HepG2 (cell line): ENCODE measurements around the gene PGGT1B. TPM values are rescaled to one million over a fixed set of nuclear protein-coding genes. Genes with fewer than 3 reads are reported as not detected.

ENCODE experiments used
- ATAC-seq: fragments of 200-7000 bp; cut with Tn5 transposase; 3 replicates; pipeline ENCODE4 v1.9.1; 2020; ENCODE audit warnings: mild to moderate bottlenecking, moderate library complexity
- BruUV-seq: library from RNA; stranded (reverse); fragments of 400-500 nt; replicated peaks from 2 replicates; lab custom pipeline; 2021; lab: Mats Ljungman, UMichigan
- CTCF ChIA-PET: fragments of 300-600 bp; formaldehyde crosslinking; extraction: SDS; loops from one replicate; lab custom pipeline; 2021; ENCODE audit warnings: low total read pairs, inconsistent platforms, low intra/inter-chr PET ratio; lab: Yijun Ruan, JAX
- POLR2A ChIA-PET: fragments of 350-600 bp; sonication (Branson Sonifier 250); formaldehyde crosslinking; loops from one replicate; lab custom pipeline; 2020; ENCODE audit warnings: antibody characterized with exemption, inconsistent platforms; lab: Yijun Ruan, JAX
- DNase-seq: peaks from one replicate; pipeline ENCODE4 v3.0.0-alpha.2; 2015; ENCODE audit warnings: low spot score
- FAIRE-seq: peaks from 3 replicates; lab custom pipeline; 2011; peaks lifted over from hg19 to GRCh38; lab: Jason Lieb, UNC
- H2AFZ ChIP-seq: one replicate; pipeline ENCODE4 v1.6.1; 2011; ENCODE audit warnings: low read length, inconsistent platforms
- H3K27ac ChIP-seq: fragments of 300-600 bp; 3 replicates; pipeline ENCODE4 v1.8.0; 2011; ENCODE audit warnings: mixed run types, mild to moderate bottlenecking, mixed read lengths, low read length, inconsistent platforms; ENCODE audit not compliant: insufficient read depth; ENCODE audit errors: extremely low read length
- H3K27me3 ChIP-seq, 2 experiments: fragments of 200-600 bp in 1 of 2; 2 replicates in 1 of 2; 3 replicates in 1 of 2; pipeline versions ENCODE4 v1.6.0 to v1.8.0; 2011; ENCODE audit warnings: low read length in 2 of 2, mild to moderate bottlenecking in 2 of 2, moderate library complexity in 2 of 2, inconsistent platforms in 1 of 2; ENCODE audit not compliant: insufficient read depth in 2 of 2, control insufficient read depth in 1 of 2
- H3K36me3 ChIP-seq, 2 experiments: fragments of 200-600 bp in 1 of 2; replicated peaks in 1 of 2; 2 replicates in 1 of 2; 3 replicates in 1 of 2; pipeline versions ENCODE4 v1.5.1 to v1.8.0; 2011; ENCODE audit warnings: low read length in 2 of 2, inconsistent platforms in 1 of 2; ENCODE audit not compliant: insufficient read depth in 2 of 2, control insufficient read depth in 1 of 2
- H3K4me1 ChIP-seq: 2 replicates; pipeline ENCODE4 v1.5.1; 2012; ENCODE audit warnings: low read length, inconsistent platforms; ENCODE audit not compliant: insufficient read depth
- H3K4me2 ChIP-seq: 2 replicates; pipeline ENCODE4 v1.6.0; 2011; ENCODE audit warnings: low read depth, low read length, inconsistent platforms
- H3K4me3 ChIP-seq, 3 experiments: fragments of 200-600 bp in 1 of 3; sonication (generic), shearing (Covaris generic) in 1 of 3; replicated peaks in 1 of 3; 2 replicates each; pipeline ENCODE4 v1.5.1; 2011 to 2016; ENCODE audit warnings: low read length in 3 of 3, inconsistent platforms in 2 of 3, low read depth in 2 of 3, mild to moderate bottlenecking in 2 of 3, control low read depth in 1 of 3, mixed read lengths in 1 of 3; ENCODE audit not compliant: insufficient read depth in 1 of 3
- H3K79me2 ChIP-seq: one replicate; pipeline ENCODE4 v1.6.1; 2011; ENCODE audit warnings: low read length, inconsistent platforms; ENCODE audit not compliant: insufficient read depth
- H3K9ac ChIP-seq: 2 replicates; pipeline ENCODE4 v1.6.0; 2011; ENCODE audit warnings: mild to moderate bottlenecking, low read depth, low read length, inconsistent platforms; ENCODE audit not compliant: insufficient read depth
- H3K9me3 ChIP-seq: 2 replicates; pipeline ENCODE4 v1.5.1; 2012; ENCODE audit warnings: mild to moderate bottlenecking, low read length
- H4K20me1 ChIP-seq: 2 replicates; pipeline ENCODE4 v1.6.0; 2011; ENCODE audit warnings: inconsistent platforms, mild to moderate bottlenecking, low read length, moderate library complexity; ENCODE audit not compliant: insufficient read depth
- AKNA ChIP-seq: sonication (generic); formaldehyde crosslinking; IDR thresholded peaks from 2 replicates; pipeline ENCODE4 v1.4.0; 2020; ENCODE audit warnings: missing genetic modification reagents, borderline replicate concordance
- ATF1 ChIP-seq: IDR thresholded peaks from 2 replicates; pipeline ENCODE4 v1.6.1; 2016; ENCODE audit warnings: mild to moderate bottlenecking, control low read depth
- ATF6 ChIP-seq: sonication (generic); formaldehyde crosslinking; conservative IDR thresholded peaks from 2 replicates; pipeline ENCODE4 v1.4.0; 2020; ENCODE audit warnings: missing genetic modification reagents
- BORCS8-MEF2B ChIP-seq: sonication (generic); formaldehyde crosslinking; IDR thresholded peaks from 2 replicates; pipeline ENCODE4 v1.8.0; 2022; ENCODE audit warnings: mild to moderate bottlenecking, missing genetic modification reagents
- DMAP1 ChIP-seq: IDR thresholded peaks from 2 replicates; pipeline ENCODE4 v1.6.1; 2016
- GMEB1 ChIP-seq: sonication (generic); formaldehyde crosslinking; IDR thresholded peaks from 2 replicates; pipeline ENCODE4 v1.5.1; 2020; ENCODE audit warnings: missing genetic modification reagents, mild to moderate bottlenecking, borderline replicate concordance
- KAT8 ChIP-seq: IDR thresholded peaks from 2 replicates; pipeline ENCODE4 v1.6.1; 2016; ENCODE audit warnings: missing genetic modification reagents, missing compliant biosample characterization
- REST ChIP-seq, 2 experiments: IDR thresholded peaks; 2 replicates each; pipeline ENCODE4 v1.6.1; 2011 to 2012; ENCODE audit warnings: low read length in 2 of 2, borderline replicate concordance in 1 of 2, low read depth in 1 of 2, mild to moderate bottlenecking in 1 of 2, moderate library complexity in 1 of 2
- ZNF136 ChIP-seq: sonication (generic); formaldehyde crosslinking; IDR thresholded peaks from 2 replicates; pipeline ENCODE4 v1.8.1; 2022; ENCODE audit warnings: low read depth, mild to moderate bottlenecking, moderate library complexity, missing genetic modification reagents
- ZNF225 ChIP-seq: sonication (generic); formaldehyde crosslinking; IDR thresholded peaks from 2 replicates; pipeline ENCODE4 v1.4.0; 2020; ENCODE audit warnings: mild to moderate bottlenecking, missing genetic modification reagents
- ZNF781 ChIP-seq: sonication (generic); formaldehyde crosslinking; IDR thresholded peaks from 2 replicates; pipeline ENCODE4 v1.5.1; 2020; ENCODE audit warnings: borderline replicate concordance, mild to moderate bottlenecking, missing genetic modification reagents; ENCODE audit errors: not compliant biosample characterization
- WGBS: methylation state at CpG from one replicate; pipeline ENCODE4 v1.1.6; 2017; ENCODE audit warnings: low lambda C conversion rate; 5-methylcytosine and 5-hydroxymethylcytosine counted together
- in situ Hi-C: cut with HindIII; loops from 2 replicates; pipeline ENCODE4 v1.10.0; 2017; ENCODE audit warnings: low pct_unique_long_range_greater_than_20kb; ENCODE audit not compliant: extremely low pct_ligation_motif_present
- intact Hi-C: fragments of 100-400 bp; cut with micrococcal nuclease; formaldehyde crosslinking; loops from one replicate; pipeline ENCODE4 v1.10.0; 2022; ENCODE audit not compliant: unreplicated experiment
- polyA plus RNA-seq, 8 experiments: library from polyadenylated mRNA; depleted of rRNA in 3 of 8; stranded (reverse) in 7 of 8; unstranded in 1 of 8; fragments of >200 nt; fragmentation: Illumina TruSeq in 4 of 8; extraction: Trizol in 4 of 8; gene quantifications; 2 replicates each; pipeline versions ENCODE4 v1.2.1 to v1.2.3, GENCODE V29; 2011 to 2016; ENCODE audit warnings: low read depth in 4 of 8, missing spikeins in 1 of 8, mixed read lengths in 1 of 8; ENCODE audit not compliant: insufficient read depth in 1 of 8
- total RNA-seq, 5 experiments: library from RNA; depleted of rRNA; stranded (reverse); fragments of >200 nt; fragmentation: Illumina TruSeq; extraction: Trizol; gene quantifications; 2 replicates each; pipeline ENCODE4 v1.2.3, GENCODE V29; 2016; ENCODE audit warnings: low read depth in 1 of 5

Gene PGGT1B
- total and polyA plus RNA-seq, 2 of the 13 experiments (the other 11 are each of a cell fraction or from before 2014, with no cell fraction given), result 2.4 to 42.7 TPM

- no peaks in the 10 kb centered on the region; a peak in 1 of 5 replicates for H3K27me3 ChIP-seq
- no peak for ATAC-seq
- no peak for DNase-seq
- H3K9me3 ChIP-seq, result no peaks in the 10 kb centered on the region
- peaks cover 41% of the 10 kb centered on the region for H3K79me2 ChIP-seq
- intact Hi-C loops (loop anchor here (2.0 kb wide), 1 partner anchor 34 kb away; the partner anchor contains the start of gene CCDC112), in situ Hi-C loops (no loop called here)
- no peaks in the 10 kb centered on the region for H3K36me3 ChIP-seq
- FAIRE-seq, result no peak
- WGBS, result 52% methylated on average over 7 of the region's 7 CpGs
- POLR2A ChIA-PET, result interaction anchor here (1.8 kb wide), 1 partner anchor 33 kb away, joined by 8 read pairs; the partner anchor contains the start of gene CCDC112
- peak overlapping the region; percentile 85 for H3K4me2 ChIP-seq
- peak overlapping the region; percentile 81 for H3K27ac ChIP-seq
- peak overlapping the region; percentile 75 to 96 (median 85) for H3K4me3 ChIP-seq
- BruUV-seq, result TSS peak; percentile 92
- peaks cover 32% of the 10 kb centered on the region for H3K4me1 ChIP-seq
- peak overlapping the region; percentile 96 for H2AFZ ChIP-seq
- no peaks in the 10 kb centered on the region; the same call in 1 of the 2 replicates for H4K20me1 ChIP-seq
- peak overlapping the region; percentile 81 for H3K9ac ChIP-seq
- CTCF ChIA-PET, result no interaction called here
- TF ChIP-seq DMAP1 (CRISPR knock-in tag) (0 out of 2 replicates have a peak, but pooled peaks have one; percentile 16), ATF1 (peak; percentile 72), KAT8 (CRISPR knock-in tag) (0 out of 2 replicates have a peak, but pooled peaks have one; percentile 14), ZNF225 (no peak), AKNA (CRISPR knock-in tag) (no peak), BORCS8-MEF2B (CRISPR knock-in tag) (no peak), ZNF136 (CRISPR knock-in tag) (0 out of 2 replicates have a peak, but pooled peaks have one; percentile 12), ATF6 (CRISPR knock-in tag) (no peak), ZNF781 (CRISPR knock-in tag) (peak; percentile 10), REST (IDR thresholded peaks at IDR 0.05; ENCODE audit: borderline replicate concordance in 1 of 2, low read depth in 1 of 2, low read length in 2 of 2) (peak in 1 of 2 experiments; percentile 2; a peak in 1 of 4 replicates), GMEB1 (peak; percentile 62; the same call in 1 of the 2 replicates)
Observed at GRCh38 chr5:115263078-115263380, 352 bp upstream of the PGGT1B start.
